NCI-H748 (cell line): Measurements from ENCODE around the gene GCC2.
"Not testable (repeated sequence)": the region's sequence is repeated elsewhere in the genome, so short reads cannot be mapped to it uniquely, and the experiment has no call there.

ENCODE experiments used
- DNase-seq: peaks from one replicate; lab custom pipeline; 2025; ENCODE audit not compliant: unreplicated experiment; lab: John Stamatoyannopoulos, UW

GCC2 gene

DNA sequence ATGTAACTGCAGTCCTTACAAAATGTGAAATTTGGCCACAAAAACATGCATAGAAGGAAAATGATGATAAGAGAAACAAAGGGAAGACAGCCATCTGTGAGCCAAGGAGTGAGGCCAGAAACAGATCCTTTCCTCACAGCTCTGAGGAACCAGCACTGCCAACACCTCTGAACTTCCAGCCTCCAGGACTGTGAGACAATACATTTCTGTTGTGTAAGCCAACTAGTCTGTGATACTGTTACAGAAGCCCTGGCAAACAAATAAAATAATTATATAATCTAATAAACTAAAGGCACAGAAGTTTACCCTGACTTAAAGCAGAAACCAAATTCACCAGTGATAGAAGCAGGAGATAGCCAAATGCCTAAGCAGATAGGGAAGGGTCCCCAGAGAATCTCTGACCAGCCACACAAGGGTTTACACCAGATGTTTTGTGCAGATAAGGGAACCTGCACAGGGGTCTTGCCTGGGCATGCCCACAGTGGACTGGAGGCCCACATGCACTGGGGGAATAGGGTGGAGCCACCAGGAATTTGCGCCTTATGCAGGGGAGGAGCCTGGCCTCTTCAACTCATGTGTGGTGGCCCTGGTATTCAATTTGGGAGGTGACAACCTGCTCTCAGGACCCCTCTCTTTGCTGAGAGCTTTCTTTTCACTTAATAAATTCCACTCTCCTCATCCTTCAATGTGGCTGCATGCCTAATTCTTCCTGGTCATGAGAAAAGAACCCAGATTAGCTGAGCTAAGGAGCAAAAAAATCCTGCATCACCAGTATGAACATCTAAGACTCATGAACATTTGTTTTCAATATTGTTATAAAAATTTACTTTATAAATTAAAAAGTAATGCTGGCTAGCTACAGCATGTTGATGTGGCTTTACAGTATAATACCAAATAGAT, 3.8 kb upstream of the GCC2 start:
- no peak for DNase-seq

- peak; percentile 64 for DNase-seq
Measured at GRCh38 chr2:108446703-108447102, 2.3 kb upstream of the GCC2 start.

DNA sequence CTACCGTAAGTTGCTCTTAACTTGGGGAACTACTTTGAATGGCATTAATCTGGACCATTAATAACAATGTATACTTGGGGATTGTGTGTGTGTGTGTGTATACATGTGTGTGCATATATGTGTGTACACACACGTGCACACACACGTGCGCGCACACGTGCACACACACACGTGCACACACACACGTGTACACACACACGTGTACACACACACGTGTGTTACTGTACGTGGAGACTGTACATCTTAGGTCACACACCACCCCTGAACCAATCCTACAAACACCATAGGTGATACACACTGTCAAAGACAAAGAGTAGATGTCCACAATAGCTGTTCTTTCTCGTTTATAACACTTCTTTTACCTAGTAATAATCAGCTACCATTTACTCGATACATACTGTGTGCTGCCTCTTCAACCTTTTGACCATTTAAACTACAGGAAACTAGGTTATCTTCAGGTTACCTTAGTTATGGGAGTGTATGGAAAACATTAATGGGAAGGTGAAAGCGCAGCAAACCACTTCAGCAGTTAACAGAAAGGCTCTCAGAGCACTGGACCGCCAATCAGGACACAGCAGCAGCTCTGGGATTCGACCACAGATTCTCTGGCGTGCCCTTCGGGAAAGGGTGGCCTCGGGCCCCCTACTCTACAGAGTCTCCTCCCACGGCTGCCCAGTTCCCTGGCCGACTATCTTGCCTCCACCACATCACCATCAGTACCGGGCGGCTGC, 894 bp upstream of the GCC2 start:
- DNase-seq: peak; percentile 38

- DNase-seq: peak; percentile 58
Measured at GRCh38 chr2:108449410-108450130, 564 bp downstream of the GCC2 start.

GRCh38 chr2:108450863-108451262, 1.9 kb downstream of the GCC2 start:
- DNase-seq: no peak

GRCh38 chr2:108451976-108452375, 3.0 kb downstream of the GCC2 start:
- DNase-seq: no peak

DNA sequence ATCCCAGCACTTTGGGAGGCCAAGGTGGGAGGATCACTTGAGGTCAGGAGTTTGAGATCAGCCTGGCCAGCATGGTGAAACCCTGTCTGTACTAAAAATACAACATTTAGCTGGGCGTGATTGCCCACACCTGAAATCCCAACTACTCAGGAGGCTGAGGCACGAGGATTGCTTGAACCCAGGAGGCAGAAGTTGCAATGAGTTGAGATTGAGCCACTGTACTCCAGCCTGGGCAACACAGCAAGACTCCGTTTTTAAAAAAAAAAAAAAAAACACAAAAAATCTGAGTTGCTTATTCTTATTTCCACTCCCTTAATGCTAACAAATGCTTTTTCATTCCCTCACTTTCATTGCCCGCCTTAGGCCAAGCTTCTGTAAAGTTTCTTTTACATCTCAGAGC, 4.5 kb downstream of the GCC2 start:
- not testable (repeated sequence) for DNase-seq

GRCh38 chr2:108454440-108454839, 5.4 kb downstream of the GCC2 start:
- DNase-seq: no peak

- DNase-seq: no peak
Measured at GRCh38 chr2:108455571-108455970, 6.6 kb downstream of the GCC2 start.

DNA sequence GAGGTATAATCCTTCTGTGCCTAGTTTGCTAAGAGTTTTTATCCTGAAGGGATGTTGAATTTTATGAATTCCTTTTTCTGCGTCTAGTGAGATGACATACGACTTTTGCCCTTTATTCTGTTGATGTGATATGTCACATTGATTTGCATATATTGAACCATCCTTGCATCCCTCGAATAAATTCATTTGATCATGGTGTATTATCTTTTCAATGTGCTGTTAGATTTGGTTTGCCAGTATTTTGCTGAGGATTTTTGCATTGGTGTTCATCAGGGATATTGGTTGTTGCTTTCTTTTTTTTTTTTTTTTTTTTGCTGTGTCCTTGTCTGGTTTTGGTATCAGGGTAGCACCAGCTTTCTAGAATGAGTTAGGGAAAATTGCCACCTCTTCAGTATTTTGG, 9.1 kb downstream of the GCC2 start:
- no peak for DNase-seq

DNA sequence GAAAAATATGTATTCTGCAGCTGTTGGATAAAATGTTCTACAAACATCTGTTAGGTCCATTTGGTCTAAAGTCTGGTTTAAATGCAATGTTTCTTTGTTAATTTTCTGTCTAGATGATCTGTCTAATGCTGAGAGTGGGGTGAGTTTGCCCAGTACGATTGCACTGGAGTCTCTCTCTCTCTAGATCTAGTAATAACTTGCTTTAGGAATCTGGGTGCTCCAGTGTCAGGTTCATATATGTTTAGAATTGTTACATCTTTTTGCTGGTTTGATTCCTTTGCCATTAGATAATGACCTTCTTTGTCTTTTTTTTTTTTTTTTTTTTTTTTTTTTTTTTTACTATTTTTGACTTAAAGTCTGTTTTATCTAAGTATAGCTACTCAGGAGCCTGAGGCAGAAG, 10.4 kb downstream of the GCC2 start:
- no peak for DNase-seq

DNA sequence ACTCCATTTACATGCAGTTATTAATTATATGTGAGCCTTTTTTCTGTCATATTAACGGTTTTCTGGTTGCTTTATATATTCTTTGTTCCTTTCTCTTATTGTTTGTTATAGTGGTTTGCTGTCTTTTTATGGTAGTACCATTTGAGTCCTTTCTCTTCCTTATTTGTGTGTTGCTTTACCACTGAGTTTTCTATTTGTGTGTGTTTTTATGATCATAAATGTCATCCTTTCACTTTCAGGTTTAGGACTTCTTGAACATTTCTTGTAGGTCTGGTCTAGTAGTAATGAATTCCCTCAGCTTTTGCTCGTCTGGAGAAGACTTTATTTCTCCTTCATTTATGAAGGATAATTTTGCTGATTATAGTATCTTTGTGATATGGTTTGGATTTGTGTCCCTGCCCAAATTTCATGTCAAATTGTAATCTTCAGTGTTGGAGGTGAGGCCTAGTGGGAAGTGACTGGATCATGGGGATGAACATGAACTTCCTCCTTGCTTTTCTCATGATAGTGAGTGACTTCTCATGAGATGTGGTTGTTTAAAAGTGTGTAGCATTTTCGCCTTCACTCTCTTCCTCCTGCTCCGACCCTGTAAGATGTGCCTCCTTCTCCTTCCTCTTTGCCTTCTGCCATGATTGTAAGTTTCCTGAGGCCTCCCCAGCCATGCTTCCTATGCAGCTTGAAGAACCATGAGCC, 11.5 kb downstream of the GCC2 start:
- no peak for DNase-seq

- DNase-seq: no peak
Measured at GRCh38 chr2:108477099-108477498, 28.1 kb downstream of the GCC2 start.

- DNase-seq: no peak
Measured at GRCh38 chr2:108485253-108485652, 36.2 kb downstream of the GCC2 start.

DNA sequence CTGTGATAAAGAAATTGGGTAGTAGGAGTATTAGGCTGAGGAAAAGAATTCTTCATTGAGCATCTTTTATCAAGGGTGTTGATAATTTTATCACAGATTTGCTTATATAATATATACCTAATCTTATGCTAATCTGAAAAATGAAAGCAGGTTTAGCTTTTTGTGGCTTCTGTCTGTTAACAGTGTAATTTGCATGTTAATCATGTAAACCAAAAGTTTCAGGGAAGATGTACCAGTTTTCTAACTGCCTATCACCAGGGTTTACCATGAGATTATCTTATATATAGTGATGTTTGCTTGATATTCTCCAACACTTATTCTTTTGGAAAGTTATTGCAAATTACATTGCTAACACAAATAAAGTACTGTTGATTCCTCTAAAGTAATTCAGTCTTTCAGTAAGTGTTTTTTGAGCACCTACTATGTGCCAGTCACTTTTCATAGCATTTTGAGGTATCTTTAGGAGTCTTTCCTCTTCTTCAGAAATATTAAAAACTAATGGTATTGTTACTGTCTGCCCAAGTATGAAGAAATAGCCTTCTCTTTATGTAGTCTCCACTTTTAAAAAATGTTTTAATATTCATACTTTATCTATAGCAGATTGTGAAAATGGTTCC, 41.6 kb downstream of the GCC2 start:
- DNase-seq: no peak

- DNase-seq: no peak
Measured at GRCh38 chr2:108491848-108492247, 42.8 kb downstream of the GCC2 start.

- DNase-seq: no peak
Measured at GRCh38 chr2:108492364-108492763, 43.4 kb downstream of the GCC2 start.

DNA sequence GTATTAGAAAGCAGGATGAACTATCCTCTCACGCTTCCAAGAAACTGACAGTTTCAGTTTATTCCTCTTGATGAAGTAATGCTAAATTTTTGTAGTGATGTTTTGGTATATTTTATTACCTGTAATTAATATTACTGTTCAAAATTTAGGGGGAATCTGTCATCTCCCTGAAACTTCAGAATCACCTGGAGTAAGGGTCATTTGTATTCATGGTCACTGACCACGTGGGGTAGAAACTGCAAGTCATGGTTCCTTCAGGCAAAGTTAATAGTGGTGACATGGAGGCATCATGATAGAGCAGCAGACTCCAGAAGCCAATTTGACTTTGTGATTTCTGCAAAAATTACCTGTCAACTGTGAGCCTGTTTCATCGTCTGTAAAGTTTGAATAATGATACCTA, 47.2 kb downstream of the GCC2 start:
- DNase-seq: not testable (repeated sequence)

- DNase-seq: not testable (repeated sequence)
Measured at GRCh38 chr2:108507620-108508019, 58.6 kb downstream of the GCC2 start.

- not testable (repeated sequence) for DNase-seq
Measured at GRCh38 chr2:108512431-108512830, 63.4 kb downstream of the GCC2 start.

- not testable (repeated sequence) for DNase-seq
Measured at GRCh38 chr2:108514478-108514877, 65.5 kb downstream of the GCC2 start.
